ENCODE results near the gene C4B. TPM values are rescaled to one million over a fixed set of nuclear protein-coding genes. Genes with fewer than 3 reads are reported as not detected.
"Not testable (repeated sequence)": the region's sequence is repeated elsewhere in the genome, so short reads cannot be mapped to it uniquely, and the experiment has no call there.

C4B gene
- polyA plus RNA-seq, 4 donors, result 9.6 to 87.6 (median 26.6) TPM

DNA sequence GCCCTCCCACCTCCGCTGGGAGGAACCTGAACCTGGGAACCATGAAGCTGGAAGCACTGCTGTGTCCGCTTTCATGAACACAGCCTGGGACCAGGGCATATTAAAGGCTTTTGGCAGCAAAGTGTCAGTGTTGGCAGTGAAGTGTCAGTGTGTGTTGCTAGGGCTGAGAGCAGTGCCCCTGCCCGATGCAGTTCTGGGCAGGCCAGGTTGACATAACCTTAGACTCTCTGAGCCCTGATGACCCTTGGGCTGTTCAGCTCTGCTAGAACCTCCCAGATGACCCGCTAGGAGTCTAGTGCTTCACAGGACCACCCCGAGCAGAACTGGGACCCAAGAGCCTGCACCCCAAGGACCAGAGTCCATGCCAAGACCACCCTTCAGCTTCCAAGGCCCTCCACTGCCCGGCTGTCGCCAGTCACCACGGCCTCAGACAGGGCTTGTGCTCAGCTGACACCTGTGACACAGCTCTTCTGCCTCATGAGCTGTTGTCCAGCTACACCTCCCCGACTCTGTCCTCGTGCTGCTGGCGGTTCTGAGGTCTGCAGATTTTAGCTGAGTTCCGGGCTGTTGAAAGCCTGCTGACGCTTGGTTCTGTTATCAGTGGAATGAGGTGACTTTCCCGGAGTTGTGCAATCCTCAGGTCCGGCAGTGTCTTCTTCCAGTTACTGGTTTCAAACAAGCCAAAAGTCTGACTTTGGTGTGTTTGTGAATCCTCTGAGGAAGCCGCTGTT is 20.9 kb downstream of the C4B start:
- H3K27me3 ChIP-seq (ENCODE audit: control insufficient read depth in 3 of 3, insufficient read depth in 3 of 3, low read length in 3 of 3); H3K9me3 ChIP-seq (ENCODE audit: control insufficient read depth in 2 of 2, insufficient read depth in 1 of 2, low read depth in 1 of 2, low read length in 1 of 2); H3K36me3 ChIP-seq (ENCODE audit: control insufficient read depth in 3 of 3, insufficient read depth in 2 of 3, low read depth in 1 of 3, low read length in 3 of 3); DNase-seq; H3K4me1 ChIP-seq (ENCODE audit: control insufficient read depth in 3 of 3, insufficient read depth in 2 of 3, low read depth in 1 of 3, low read length in 2 of 3); FAIRE-seq; H3K27ac ChIP-seq (ENCODE audit: low read depth in 1 of 3, low read length in 2 of 3); H3K4me3 ChIP-seq (ENCODE audit: low read depth in 1 of 3, low read length in 3 of 3): not testable (repeated sequence)
- no CpG with 5 or more reads among the region's 16 CpGs for WGBS, 3 donors

DNA sequence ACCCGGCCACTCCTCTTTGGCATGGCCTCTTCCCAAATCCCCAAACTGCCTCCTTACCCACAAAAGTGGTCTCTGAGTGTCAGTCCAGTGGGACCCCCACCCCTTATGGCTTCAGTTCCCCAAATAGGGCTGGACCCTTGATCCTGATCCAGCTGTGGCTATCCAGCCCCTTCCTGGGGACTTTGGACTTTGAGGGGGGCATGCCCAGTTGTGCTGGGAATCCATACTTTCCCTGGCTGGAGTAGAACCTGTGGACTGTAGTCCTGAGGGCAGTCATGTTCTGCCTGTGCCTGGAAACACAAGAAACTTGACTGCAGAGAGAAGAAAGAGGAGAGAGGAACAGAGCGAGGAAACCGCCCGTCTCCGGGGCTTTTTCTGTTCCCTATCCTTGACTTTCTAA is 22.5 kb downstream of the C4B start:
- DNase-seq; H3K9me3 ChIP-seq (ENCODE audit: control insufficient read depth in 2 of 2, insufficient read depth in 1 of 2, low read depth in 1 of 2, low read length in 1 of 2); FAIRE-seq; H3K4me3 ChIP-seq (ENCODE audit: low read depth in 1 of 3, low read length in 3 of 3); H3K36me3 ChIP-seq (ENCODE audit: control insufficient read depth in 3 of 3, insufficient read depth in 2 of 3, low read depth in 1 of 3, low read length in 3 of 3); H3K27ac ChIP-seq (ENCODE audit: low read depth in 1 of 3, low read length in 2 of 3); H3K4me1 ChIP-seq (ENCODE audit: control insufficient read depth in 3 of 3, insufficient read depth in 2 of 3, low read depth in 1 of 3, low read length in 2 of 3); H3K27me3 ChIP-seq (ENCODE audit: control insufficient read depth in 3 of 3, insufficient read depth in 3 of 3, low read length in 3 of 3): not testable (repeated sequence)
- WGBS, 3 donors, result 66 to 91% (median 76%) methylated on average over 4 of the region's 5 CpGs

GRCh38 chr6:32037598-32038524 is 23.3 kb downstream of the C4B start, which contains the start of gene CYP21A2:
TSS of gene CYP21A2 (plus strand) at chr6:32038415. CDS start at chr6:32038423, 8 bp downstream.
- not testable (repeated sequence) for H3K9me3 ChIP-seq (ENCODE audit: control insufficient read depth in 2 of 2, insufficient read depth in 1 of 2, low read depth in 1 of 2, low read length in 1 of 2); H3K27ac ChIP-seq (ENCODE audit: low read depth in 1 of 3, low read length in 2 of 3); H3K4me1 ChIP-seq (ENCODE audit: control insufficient read depth in 3 of 3, insufficient read depth in 2 of 3, low read depth in 1 of 3, low read length in 2 of 3); H3K4me3 ChIP-seq (ENCODE audit: low read depth in 1 of 3, low read length in 3 of 3); DNase-seq; H3K27me3 ChIP-seq (ENCODE audit: control insufficient read depth in 3 of 3, insufficient read depth in 3 of 3, low read length in 3 of 3); H3K36me3 ChIP-seq (ENCODE audit: control insufficient read depth in 3 of 3, insufficient read depth in 2 of 3, low read depth in 1 of 3, low read length in 3 of 3); FAIRE-seq
- WGBS, 3 donors, result 80 to 87% (median 81%) methylated on average over 10 to 15 of the region's 19 CpGs

DNA sequence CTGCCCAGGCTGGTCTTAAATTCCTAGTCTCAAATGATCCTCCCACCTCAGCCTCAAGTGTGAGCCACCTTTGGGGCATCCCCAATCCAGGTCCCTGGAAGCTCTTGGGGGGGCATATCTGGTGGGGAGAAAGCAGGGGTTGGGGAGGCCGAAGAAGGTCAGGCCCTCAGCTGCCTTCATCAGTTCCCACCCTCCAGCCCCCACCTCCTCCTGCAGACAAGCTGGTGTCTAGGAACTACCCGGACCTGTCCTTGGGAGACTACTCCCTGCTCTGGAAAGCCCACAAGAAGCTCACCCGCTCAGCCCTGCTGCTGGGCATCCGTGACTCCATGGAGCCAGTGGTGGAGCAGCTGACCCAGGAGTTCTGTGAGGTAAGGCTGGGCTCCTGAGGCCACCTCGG is 24.3 kb downstream of the C4B start:
- not testable (repeated sequence) for FAIRE-seq; H3K4me3 ChIP-seq (ENCODE audit: low read depth in 1 of 3, low read length in 3 of 3); H3K36me3 ChIP-seq (ENCODE audit: control insufficient read depth in 3 of 3, insufficient read depth in 2 of 3, low read depth in 1 of 3, low read length in 3 of 3); H3K9me3 ChIP-seq (ENCODE audit: control insufficient read depth in 2 of 2, insufficient read depth in 1 of 2, low read depth in 1 of 2, low read length in 1 of 2); H3K27ac ChIP-seq (ENCODE audit: low read depth in 1 of 3, low read length in 2 of 3); H3K27me3 ChIP-seq (ENCODE audit: control insufficient read depth in 3 of 3, insufficient read depth in 3 of 3, low read length in 3 of 3); DNase-seq; H3K4me1 ChIP-seq (ENCODE audit: control insufficient read depth in 3 of 3, insufficient read depth in 2 of 3, low read depth in 1 of 3, low read length in 2 of 3)
- WGBS, 3 donors, result 67 to 84% (median 81%) methylated on average over 4 of the region's 5 CpGs

DNA sequence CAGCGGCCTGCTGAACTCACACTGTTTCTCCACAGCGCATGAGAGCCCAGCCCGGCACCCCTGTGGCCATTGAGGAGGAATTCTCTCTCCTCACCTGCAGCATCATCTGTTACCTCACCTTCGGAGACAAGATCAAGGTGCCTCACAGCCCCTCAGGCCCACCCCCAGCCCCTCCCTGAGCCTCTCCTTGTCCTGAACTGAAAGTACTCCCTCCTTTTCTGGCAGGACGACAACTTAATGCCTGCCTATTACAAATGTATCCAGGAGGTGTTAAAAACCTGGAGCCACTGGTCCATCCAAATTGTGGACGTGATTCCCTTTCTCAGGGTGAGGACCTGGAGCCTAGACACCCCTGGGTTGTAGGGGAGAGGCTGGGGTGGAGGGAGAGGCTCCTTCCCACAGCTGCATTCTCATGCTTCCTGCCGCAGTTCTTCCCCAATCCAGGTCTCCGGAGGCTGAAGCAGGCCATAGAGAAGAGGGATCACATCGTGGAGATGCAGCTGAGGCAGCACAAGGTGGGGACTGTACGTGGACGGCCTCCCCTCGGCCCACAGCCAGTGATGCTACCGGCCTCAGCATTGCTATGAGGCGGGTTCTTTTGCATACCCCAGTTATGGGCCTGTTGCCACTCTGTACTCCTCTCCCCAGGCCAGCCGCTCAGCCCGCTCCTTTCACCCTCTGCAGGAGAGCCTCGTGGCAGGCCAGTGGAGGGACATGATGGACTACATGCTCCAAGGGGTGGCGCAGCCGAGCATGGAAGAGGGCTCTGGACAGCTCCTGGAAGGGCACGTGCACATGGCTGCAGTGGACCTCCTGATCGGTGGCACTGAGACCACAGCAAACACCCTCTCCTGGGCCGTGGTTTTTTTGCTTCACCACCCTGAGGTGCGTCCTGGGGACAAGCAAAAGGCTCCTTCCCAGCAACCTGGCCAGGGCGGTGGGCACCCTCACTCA is 25.0 kb downstream of the C4B start:
- not testable (repeated sequence) for H3K9me3 ChIP-seq (ENCODE audit: control insufficient read depth in 2 of 2, insufficient read depth in 1 of 2, low read depth in 1 of 2, low read length in 1 of 2); DNase-seq; H3K4me3 ChIP-seq (ENCODE audit: low read depth in 1 of 3, low read length in 3 of 3); FAIRE-seq; H3K36me3 ChIP-seq (ENCODE audit: control insufficient read depth in 3 of 3, insufficient read depth in 2 of 3, low read depth in 1 of 3, low read length in 3 of 3); H3K4me1 ChIP-seq (ENCODE audit: control insufficient read depth in 3 of 3, insufficient read depth in 2 of 3, low read depth in 1 of 3, low read length in 2 of 3); H3K27me3 ChIP-seq (ENCODE audit: control insufficient read depth in 3 of 3, insufficient read depth in 3 of 3, low read length in 3 of 3); H3K27ac ChIP-seq (ENCODE audit: low read depth in 1 of 3, low read length in 2 of 3)
- 70 to 81% (median 78%) methylated on average over 13 to 23 of the region's 24 CpGs for WGBS, 3 donors

DNA sequence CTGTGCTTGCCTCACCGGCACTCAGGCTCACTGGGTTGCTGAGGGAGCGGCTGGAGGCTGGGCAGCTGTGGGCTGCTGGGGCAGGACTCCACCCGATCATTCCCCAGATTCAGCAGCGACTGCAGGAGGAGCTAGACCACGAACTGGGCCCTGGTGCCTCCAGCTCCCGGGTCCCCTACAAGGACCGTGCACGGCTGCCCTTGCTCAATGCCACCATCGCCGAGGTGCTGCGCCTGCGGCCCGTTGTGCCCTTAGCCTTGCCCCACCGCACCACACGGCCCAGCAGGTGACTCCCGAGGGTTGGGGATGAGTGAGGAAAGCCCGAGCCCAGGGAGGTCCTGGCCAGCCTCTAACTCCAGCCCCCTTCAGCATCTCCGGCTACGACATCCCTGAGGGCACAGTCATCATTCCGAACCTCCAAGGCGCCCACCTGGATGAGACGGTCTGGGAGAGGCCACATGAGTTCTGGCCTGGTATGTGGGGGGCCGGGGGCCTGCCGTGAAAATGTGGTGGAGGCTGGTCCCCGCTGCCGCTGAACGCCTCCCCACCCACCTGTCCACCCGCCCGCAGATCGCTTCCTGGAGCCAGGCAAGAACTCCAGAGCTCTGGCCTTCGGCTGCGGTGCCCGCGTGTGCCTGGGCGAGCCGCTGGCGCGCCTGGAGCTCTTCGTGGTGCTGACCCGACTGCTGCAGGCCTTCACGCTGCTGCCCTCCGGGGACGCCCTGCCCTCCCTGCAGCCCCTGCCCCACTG is 25.9 kb downstream of the C4B start:
- WGBS, 3 donors, result 76 to 85% (median 83%) methylated on average over 14 to 25 of the region's 43 CpGs
- H3K27me3 ChIP-seq (ENCODE audit: control insufficient read depth in 3 of 3, insufficient read depth in 3 of 3, low read length in 3 of 3); DNase-seq; H3K9me3 ChIP-seq (ENCODE audit: control insufficient read depth in 2 of 2, insufficient read depth in 1 of 2, low read depth in 1 of 2, low read length in 1 of 2); H3K36me3 ChIP-seq (ENCODE audit: control insufficient read depth in 3 of 3, insufficient read depth in 2 of 3, low read depth in 1 of 3, low read length in 3 of 3); FAIRE-seq; H3K27ac ChIP-seq (ENCODE audit: low read depth in 1 of 3, low read length in 2 of 3); H3K4me1 ChIP-seq (ENCODE audit: control insufficient read depth in 3 of 3, insufficient read depth in 2 of 3, low read depth in 1 of 3, low read length in 2 of 3); H3K4me3 ChIP-seq (ENCODE audit: low read depth in 1 of 3, low read length in 3 of 3): not testable (repeated sequence)

DNA sequence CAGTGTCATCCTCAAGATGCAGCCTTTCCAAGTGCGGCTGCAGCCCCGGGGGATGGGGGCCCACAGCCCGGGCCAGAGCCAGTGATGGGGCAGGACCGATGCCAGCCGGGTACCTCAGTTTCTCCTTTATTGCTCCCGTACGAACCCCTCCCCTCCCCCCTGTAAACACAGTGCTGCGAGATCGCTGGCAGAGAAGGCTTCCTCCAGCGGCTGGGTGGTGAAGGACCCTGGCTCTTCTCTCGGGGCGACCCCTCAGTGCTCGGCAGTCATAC is 26.4 kb downstream of the C4B start:
- H3K27ac ChIP-seq (ENCODE audit: low read depth in 1 of 3, low read length in 2 of 3); H3K4me1 ChIP-seq (ENCODE audit: control insufficient read depth in 3 of 3, insufficient read depth in 2 of 3, low read depth in 1 of 3, low read length in 2 of 3); H3K36me3 ChIP-seq (ENCODE audit: control insufficient read depth in 3 of 3, insufficient read depth in 2 of 3, low read depth in 1 of 3, low read length in 3 of 3); FAIRE-seq; H3K9me3 ChIP-seq (ENCODE audit: control insufficient read depth in 2 of 2, insufficient read depth in 1 of 2, low read depth in 1 of 2, low read length in 1 of 2); H3K4me3 ChIP-seq (ENCODE audit: low read depth in 1 of 3, low read length in 3 of 3); DNase-seq; H3K27me3 ChIP-seq (ENCODE audit: control insufficient read depth in 3 of 3, insufficient read depth in 3 of 3, low read length in 3 of 3): not testable (repeated sequence)
- 66 to 87% (median 74%) methylated on average over 5 to 6 of the region's 13 CpGs for WGBS, 3 donors

Measured in small intestine (tissue), 7 donors.